K562 (cell line): Measurements from ENCODE around the gene DDX5. TPM values are rescaled to one million over a fixed set of nuclear protein-coding genes. Genes with fewer than 3 reads are reported as not detected.
A peak's percentile ranks its signal among the peaks of the same experiment; 100 is the strongest.

Experiments used
- ARHGAP35 ChIP-seq: fragments of 450-650 bp; IDR thresholded peaks from 2 replicates; pipeline ENCODE4 v1.6.1; 2018; ENCODE audit not compliant: partially characterized antibody
- CREM ChIP-seq: IDR thresholded peaks from 2 replicates; pipeline ENCODE4 v1.6.1; 2014; ENCODE audit warnings: antibody characterized with exemption, low read depth
- ETS1 ChIP-seq: conservative IDR thresholded peaks from 2 replicates; pipeline ENCODE4 v1.6.1; 2011; ENCODE audit warnings: low read depth, mild to moderate bottlenecking, low read length; ENCODE audit not compliant: control insufficient read depth
- FOXP4 ChIP-seq: sonication (generic); formaldehyde crosslinking; IDR thresholded peaks from 2 replicates; pipeline ENCODE4 v1.8.0; 2022; ENCODE audit warnings: mild to moderate bottlenecking, missing genetic modification reagents, borderline replicate concordance
- GTF2E2 ChIP-seq: fragments of 200-800 bp; sonication (Bioruptor generic); IDR thresholded peaks from 2 replicates; pipeline ENCODE4 v1.6.1; 2016; ENCODE audit warnings: missing genetic modification characterization, missing compliant biosample characterization
- HCFC1 ChIP-seq: IDR thresholded peaks from 2 replicates; pipeline ENCODE4 v1.6.1; 2012; ENCODE audit warnings: low read depth, low read length, improper control_type of control experiment
- MAZ ChIP-seq, 2 experiments: fragments of 450-650 bp in 1 of 2; sonication (generic) in 1 of 2; formaldehyde crosslinking; IDR thresholded peaks in 1 of 2; conservative IDR thresholded peaks in 1 of 2; 2 replicates each; pipeline versions ENCODE4 v1.4.0 to v1.5.0; 2020; ENCODE audit warnings: mild to moderate bottlenecking in 1 of 2, missing genetic modification reagents in 1 of 2
- NONO ChIP-seq, 2 experiments: fragments of 200-400 bp in 1 of 2; fragments of 450-650 bp in 1 of 2; formaldehyde crosslinking in 1 of 2; IDR thresholded peaks; 2 replicates each; pipeline ENCODE4 v1.6.1; 2017; ENCODE audit warnings: low read depth in 2 of 2, mild to moderate bottlenecking in 2 of 2, moderate library complexity in 2 of 2, low read length in 1 of 2
- PML ChIP-seq: IDR thresholded peaks from 2 replicates; pipeline ENCODE4 v1.6.1; 2012; ENCODE audit warnings: low read length, inconsistent platforms
- PRPF4 ChIP-seq: fragments of 200-400 bp; formaldehyde crosslinking; IDR thresholded peaks from one replicate; pipeline ENCODE4 v1.6.1; 2017; ENCODE audit warnings: low read length, low read depth, mild to moderate bottlenecking; ENCODE audit not compliant: insufficient read depth, poor library complexity, severe bottlenecking
- PTBP1 ChIP-seq: fragments of 200-400 bp; formaldehyde crosslinking; IDR thresholded peaks from 2 replicates; pipeline ENCODE4 v1.6.1; 2017; ENCODE audit warnings: low read depth, low read length
- SMAD1 ChIP-seq: fragments of 150-350 bp; IDR thresholded peaks from 2 replicates; pipeline ENCODE4 v1.6.1; 2014; ENCODE audit warnings: low read length, low read depth; ENCODE audit not compliant: partially characterized antibody
- STAG1 ChIP-seq: sonication (generic); formaldehyde crosslinking; IDR thresholded peaks from 2 replicates; pipeline ENCODE4 v1.5.0; 2020; ENCODE audit warnings: missing genetic modification reagents, borderline replicate concordance
- STAT5A ChIP-seq: IDR thresholded peaks from 2 replicates; pipeline ENCODE4 v1.6.1; 2012; ENCODE audit warnings: low read length, inconsistent platforms, borderline replicate concordance
- SUPT5H ChIP-seq: fragments of 450-650 bp; IDR thresholded peaks from 2 replicates; pipeline ENCODE4 v1.6.1; 2016
- ZBED1 ChIP-seq: IDR thresholded peaks from 2 replicates; pipeline ENCODE4 v1.6.1; 2014
- ZBTB8A ChIP-seq: fragments of 450-650 bp; IDR thresholded peaks from 2 replicates; pipeline ENCODE4 v1.6.1; 2018; ENCODE audit warnings: mild to moderate bottlenecking, moderate library complexity; ENCODE audit not compliant: partially characterized antibody
- ZEB2 ChIP-seq: fragments of 450-650 bp; IDR thresholded peaks from 2 replicates; pipeline ENCODE4 v1.6.1; 2016
- ZMIZ1 ChIP-seq, 2 experiments: fragments of 150-350 bp in 1 of 2; IDR thresholded peaks; 2 replicates each; pipeline ENCODE4 v1.6.1; 2012 to 2016; ENCODE audit warnings: low read depth in 2 of 2, low read length in 2 of 2, mild to moderate bottlenecking in 1 of 2, moderate library complexity in 1 of 2
- ZNF263 ChIP-seq: sonication (generic); formaldehyde crosslinking; IDR thresholded peaks from 2 replicates; pipeline ENCODE4 v1.8.0; 2022; ENCODE audit warnings: mild to moderate bottlenecking, missing genetic modification reagents, borderline replicate concordance
- polyA plus RNA-seq, 8 experiments: library from polyadenylated mRNA; depleted of rRNA in 4 of 8; stranded (reverse) in 5 of 8; unstranded in 3 of 8; fragments of >200 nt; fragmentation: Nextera tagmentation in 2 of 8; fragmentation: Illumina TruSeq in 1 of 8; extraction: Ambion mirVana in 2 of 8; extraction: Trizol in 1 of 8; gene quantifications; 2 replicates each; pipeline versions ENCODE4 v1.2.1 to v1.2.3, GENCODE V29; 2011 to 2014; ENCODE audit warnings: inconsistent platforms in 1 of 8, missing spikeins in 1 of 8
- total RNA-seq, 7 experiments: library from RNA; depleted of rRNA in 6 of 7; stranded (reverse); fragments of >200 nt in 6 of 7; fragmentation: Illumina TruSeq in 2 of 7; extraction: Trizol in 2 of 7; gene quantifications; 2 replicates each; pipeline versions ENCODE4 v1.2.1 to v1.2.3, GENCODE V29; 2011 to 2021; ENCODE audit warnings: low replicate concordance in 1 of 7
- TF ChIP-seq, protein P1 (sequence below), 2 experiments: IDR thresholded peaks; 2 replicates each; pipeline ENCODE4 v1.6.1; 2011; ENCODE audit warnings: borderline replicate concordance in 1 of 2, control low read depth in 1 of 2, low read depth in 1 of 2, low read length in 1 of 2, mild to moderate bottlenecking in 1 of 2, mixed read lengths in 1 of 2, moderate library complexity in 1 of 2; ENCODE audit not compliant: insufficient read depth in 1 of 2, insufficient read length in 1 of 2, poor library complexity in 1 of 2, severe bottlenecking in 1 of 2; ENCODE audit errors: extremely low read depth in 1 of 2

DDX5 gene
- total and polyA plus RNA-seq, 9 of the 15 experiments (the other 6 are each of a cell fraction or from before 2014, with no cell fraction given), result 306 to 1,639 (median 604) TPM

GRCh38 chr17:64506201-64506575 is at the start of gene DDX5 (continued):
- peak in 1 of 2 experiments; percentile 90; a peak in 2 of 4 replicates for TF ChIP-seq ZMIZ1 (IDR thresholded peaks at IDR 0.05; ENCODE audit: low read depth in 2 of 2, low read length in 2 of 2)
- TF ChIP-seq ETS1, result peak; percentile 90
- TF ChIP-seq GTF2E2 (tag), result peak; percentile 91
- peak; percentile 99 for TF ChIP-seq SUPT5H
- no peak for TF ChIP-seq FOXP4 (CRISPR knock-in tag)
- peak; percentile 86 for TF ChIP-seq ZBED1
- TF ChIP-seq ZEB2, result peak; percentile 96
- TF ChIP-seq CREM, result peak; percentile 77; the same call in 1 of the 2 replicates
- TF ChIP-seq STAG1 (CRISPR knock-in tag), result peak; percentile 51; the same call in 1 of the 2 replicates
- 0 out of 2 replicates have a peak, but pooled peaks have one; percentile 35 for TF ChIP-seq STAT5A
- TF ChIP-seq MAZ (CRISPR knock-in tag; conservative IDR thresholded peaks at IDR 0.05 in 1 of 2, IDR thresholded peaks at IDR 0.05 in 1 of 2), result peak; percentile 37 to 94; a peak in 3 of 4 replicates
- TF ChIP-seq, protein P1, sequence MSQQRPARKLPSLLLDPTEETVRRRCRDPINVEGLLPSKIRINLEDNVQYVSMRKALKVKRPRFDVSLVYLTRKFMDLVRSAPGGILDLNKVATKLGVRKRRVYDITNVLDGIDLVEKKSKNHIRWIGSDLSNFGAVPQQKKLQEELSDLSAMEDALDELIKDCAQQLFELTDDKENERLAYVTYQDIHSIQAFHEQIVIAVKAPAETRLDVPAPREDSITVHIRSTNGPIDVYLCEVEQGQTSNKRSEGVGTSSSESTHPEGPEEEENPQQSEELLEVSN (IDR thresholded peaks at IDR 0.05; ENCODE audit: borderline replicate concordance in 1 of 2, extremely low read depth in 1 of 2, insufficient read depth in 1 of 2, insufficient read length in 1 of 2, low read depth in 1 of 2, low read length in 1 of 2, poor library complexity in 1 of 2, severe bottlenecking in 1 of 2), result peak in 1 of 2 experiments; percentile 27
- TF ChIP-seq ZBTB8A, result no peak
- TF ChIP-seq ZNF263 (CRISPR knock-in tag), result peak; percentile 12; the same call in 1 of the 2 replicates
- TF ChIP-seq PRPF4, result peak; percentile 99
- no peak for TF ChIP-seq ARHGAP35
- TF ChIP-seq PML, result peak; percentile 96
- peak; percentile 97 for TF ChIP-seq SMAD1
- peak; percentile 80 to 82; a peak in 3 of 4 replicates for TF ChIP-seq NONO (IDR thresholded peaks at IDR 0.05; ENCODE audit: low read depth in 2 of 2, low read length in 1 of 2)
- TF ChIP-seq HCFC1, result peak; percentile 64; the same call in 1 of the 2 replicates
- 0 out of 2 replicates have a peak, but pooled peaks have one; percentile 52 for TF ChIP-seq PTBP1
